ENCODE data around the gene HOGA1. TPM values are rescaled to one million over a fixed set of nuclear protein-coding genes. Genes with fewer than 3 reads are reported as not detected.

The HOGA1 gene
- total and polyA plus RNA-seq, 7 experiments from 2014 or later, result not detected

GRCh38 chr10:97608991-97609561 is 24.9 kb downstream of the HOGA1 start:
- no peaks in the 10 kb centered on the region for H3K27me3 ChIP-seq (ENCODE audit: control insufficient read depth in 2 of 2, insufficient read depth in 2 of 2, low read length in 2 of 2)
- H3K4me1 ChIP-seq (ENCODE audit: control insufficient read depth in 2 of 2, insufficient read depth in 2 of 2, low read length in 2 of 2), result no peaks in the 10 kb centered on the region
- no peak overlapping the region for H3K27ac ChIP-seq (ENCODE audit: low read depth, low read length)
- H3K9me3 ChIP-seq (ENCODE audit: control insufficient read depth in 2 of 3, low read length in 3 of 3), result no peaks in the 10 kb centered on the region
- intact Hi-C loops (cut with micrococcal nuclease), result no loop called here
- Mint-ChIP-seq H3K9me3 (no peaks in the 10 kb centered on the region), H3K27me3 (peaks cover 0 to 8% (median 4%) of the 10 kb centered on the region in 5 donors), H3K4me1 (peaks cover 0 to 1% (median 0%) of the 10 kb centered on the region in 7 donors), H3K4me3 (no peak overlapping the region), H3K27ac (no peak overlapping the region), H3K36me3 (no peaks in the 10 kb centered on the region)
- POLR2A ChIA-PET, result interaction anchor here (0.7 kb wide), 1 partner anchor 1322 kb away, joined by 3 read pairs; no protein-coding TSS in a partner anchor
- no peaks in the 10 kb centered on the region for H3K36me3 ChIP-seq (ENCODE audit: control insufficient read depth in 2 of 3, insufficient read depth in 3 of 3, low read length in 3 of 3)
- no peak overlapping the region for H3K4me3 ChIP-seq (ENCODE audit: low read length)
- CTCF ChIA-PET, result no interaction called here
- ATAC-seq, result no peak
- no peak for DNase-seq

GRCh38 chr10:97611473-97611872 is 27.3 kb downstream of the HOGA1 start:
- H3K36me3 ChIP-seq (ENCODE audit: control insufficient read depth in 2 of 3, insufficient read depth in 3 of 3, low read length in 3 of 3), result no peaks in the 10 kb centered on the region
- H3K4me3 Mint-ChIP-seq, result no peak overlapping the region

GRCh38 chr10:97612386-97612785 is 28.2 kb downstream of the HOGA1 start:
- Mint-ChIP-seq H3K4me1 (peaks cover 0 to 1% (median 0%) of the 10 kb centered on the region in 7 donors), H3K27me3 (no peaks in the 10 kb centered on the region), H3K36me3 (peaks cover 0 to 7% (median 0%) of the 10 kb centered on the region in 5 donors), H3K9me3 (no peaks in the 10 kb centered on the region), H3K4me3 (no peak overlapping the region), H3K27ac (no peak overlapping the region)
- no peaks in the 10 kb centered on the region for H3K4me1 ChIP-seq (ENCODE audit: control insufficient read depth in 2 of 2, insufficient read depth in 2 of 2, low read length in 2 of 2)
- ChIA-PET CTCF (no interaction called here), POLR2A (no interaction called here)
- H3K9me3 ChIP-seq (ENCODE audit: control insufficient read depth in 2 of 3, low read length in 3 of 3), result no peaks in the 10 kb centered on the region
- intact Hi-C loops (cut with micrococcal nuclease), result loop anchor here in 1 of 2 donors (5.0 kb wide), 1 partner anchor 40 kb away; the partner anchor contains the start of gene ANKRD2
- H3K27ac ChIP-seq (ENCODE audit: low read depth, low read length), result no peak overlapping the region
- no peaks in the 10 kb centered on the region for H3K27me3 ChIP-seq (ENCODE audit: control insufficient read depth in 2 of 2, insufficient read depth in 2 of 2, low read length in 2 of 2)
- ATAC-seq (peak; percentile 47), DNase-seq (no peak)
- no peak overlapping the region for H3K4me3 ChIP-seq (ENCODE audit: low read length)
- no peaks in the 10 kb centered on the region for H3K36me3 ChIP-seq (ENCODE audit: control insufficient read depth in 2 of 3, insufficient read depth in 3 of 3, low read length in 3 of 3)

More at GRCh38 chr10:97611473-97611872, 27.3 kb downstream of the HOGA1 start:
- no peaks in the 10 kb centered on the region for H3K9me3 Mint-ChIP-seq
- Histone ChIP-seq H3K4me1 (ENCODE audit: control insufficient read depth in 2 of 2, insufficient read depth in 2 of 2, low read length in 2 of 2) (no peaks in the 10 kb centered on the region), H3K27me3 (ENCODE audit: control insufficient read depth in 2 of 2, insufficient read depth in 2 of 2, low read length in 2 of 2) (no peaks in the 10 kb centered on the region), H3K27ac (ENCODE audit: low read depth, low read length) (no peak overlapping the region), H3K4me3 (ENCODE audit: low read length) (no peak overlapping the region), H3K9me3 (ENCODE audit: control insufficient read depth in 2 of 3, low read length in 3 of 3) (no peaks in the 10 kb centered on the region)
- H3K4me1 Mint-ChIP-seq, result peaks cover 0 to 1% (median 0%) of the 10 kb centered on the region in 7 donors
- no peak overlapping the region for H3K27ac Mint-ChIP-seq
- ATAC-seq (no peak), DNase-seq (no peak)
- ChIA-PET CTCF (no interaction called here), POLR2A (no interaction called here)
- H3K27me3 Mint-ChIP-seq, result peaks cover 0 to 3% (median 2%) of the 10 kb centered on the region in 5 donors
- intact Hi-C loops (cut with micrococcal nuclease), result loop anchor here in 1 of 2 donors (5.0 kb wide), 1 partner anchor 39 kb away; the partner anchor contains the start of gene ANKRD2
- H3K36me3 Mint-ChIP-seq, result peaks cover 0 to 4% (median 0%) of the 10 kb centered on the region in 5 donors

DNA sequence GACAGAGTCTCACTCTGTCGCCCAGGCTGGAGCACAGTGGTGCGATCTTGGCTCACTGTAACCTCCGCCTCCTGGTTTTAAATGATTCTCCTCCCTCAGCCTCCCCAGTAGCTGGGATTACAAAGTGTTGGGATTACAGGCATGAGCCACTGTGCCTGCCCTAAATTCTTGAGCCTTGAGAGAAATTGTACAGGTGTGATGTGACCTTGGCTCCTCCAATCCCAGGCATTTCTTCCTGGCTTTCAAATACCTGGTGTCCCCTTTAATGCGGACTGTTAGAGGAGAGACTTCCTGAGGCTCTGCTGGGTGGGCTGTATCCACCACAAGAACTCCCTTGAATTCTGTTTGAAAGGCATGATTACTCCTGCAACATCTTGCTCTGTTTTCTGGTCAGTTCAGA is 34.1 kb downstream of the HOGA1 start:
- CTCF ChIA-PET, result no interaction called here
- H3K4me3 Mint-ChIP-seq, result no peak overlapping the region
- intact Hi-C loops (cut with micrococcal nuclease), result no loop called here

GRCh38 chr10:97618733-97619132 is 34.5 kb downstream of the HOGA1 start:
- Mint-ChIP-seq H3K4me1 (no peaks in the 10 kb centered on the region), H3K4me3 (no peak overlapping the region), H3K27me3 (no peaks in the 10 kb centered on the region), H3K9me3 (no peaks in the 10 kb centered on the region), H3K27ac (no peak overlapping the region), H3K36me3 (peaks cover 0 to 7% (median 0%) of the 10 kb centered on the region in 5 donors)
- DNase-seq (no peak), ATAC-seq (no peak)
- no peak overlapping the region for H3K27ac ChIP-seq (ENCODE audit: low read depth, low read length)
- ChIA-PET CTCF (no interaction called here), POLR2A (no interaction called here)
- no peaks in the 10 kb centered on the region for H3K36me3 ChIP-seq (ENCODE audit: control insufficient read depth in 2 of 3, insufficient read depth in 3 of 3, low read length in 3 of 3)
- no peaks in the 10 kb centered on the region for H3K4me1 ChIP-seq (ENCODE audit: control insufficient read depth in 2 of 2, insufficient read depth in 2 of 2, low read length in 2 of 2)
- H3K27me3 ChIP-seq (ENCODE audit: control insufficient read depth in 2 of 2, insufficient read depth in 2 of 2, low read length in 2 of 2), result no peaks in the 10 kb centered on the region
- intact Hi-C loops (cut with micrococcal nuclease), result no loop called here
- no peak overlapping the region for H3K4me3 ChIP-seq (ENCODE audit: low read length)
- H3K9me3 ChIP-seq (ENCODE audit: control insufficient read depth in 2 of 3, low read length in 3 of 3), result no peaks in the 10 kb centered on the region

More for the DNA sequence above, 34.1 kb downstream of the HOGA1 start:
- Histone ChIP-seq H3K4me3 (ENCODE audit: low read length) (no peak overlapping the region), H3K4me1 (ENCODE audit: control insufficient read depth in 2 of 2, insufficient read depth in 2 of 2, low read length in 2 of 2) (no peaks in the 10 kb centered on the region), H3K27ac (ENCODE audit: low read depth, low read length) (no peak overlapping the region), H3K36me3 (ENCODE audit: control insufficient read depth in 2 of 3, insufficient read depth in 3 of 3, low read length in 3 of 3) (no peaks in the 10 kb centered on the region), H3K27me3 (ENCODE audit: control insufficient read depth in 2 of 2, insufficient read depth in 2 of 2, low read length in 2 of 2) (no peaks in the 10 kb centered on the region), H3K9me3 (ENCODE audit: control insufficient read depth in 2 of 3, low read length in 3 of 3) (no peaks in the 10 kb centered on the region)
- H3K36me3 Mint-ChIP-seq, result peaks cover 0 to 7% (median 0%) of the 10 kb centered on the region in 5 donors
- POLR2A ChIA-PET, result no interaction called here
- no peaks in the 10 kb centered on the region for H3K4me1 Mint-ChIP-seq
- ATAC-seq (no peak), DNase-seq (no peak)
- H3K9me3 Mint-ChIP-seq, result no peaks in the 10 kb centered on the region
- no peak overlapping the region for H3K27ac Mint-ChIP-seq
- no peaks in the 10 kb centered on the region for H3K27me3 Mint-ChIP-seq

GRCh38 chr10:97623277-97623676 is 39.1 kb downstream of the HOGA1 start:
- H3K27ac ChIP-seq (ENCODE audit: low read depth, low read length), result no peak overlapping the region
- no peak for ATAC-seq
- no peaks in the 10 kb centered on the region for H3K9me3 Mint-ChIP-seq
- ChIA-PET CTCF (no interaction called here), POLR2A (interaction anchor here (1.3 kb wide), 1 partner anchor 148 kb away, joined by 3 read pairs; no protein-coding TSS in a partner anchor)
- no peak overlapping the region for H3K27ac Mint-ChIP-seq
- no peaks in the 10 kb centered on the region for H3K36me3 Mint-ChIP-seq
- H3K4me1 Mint-ChIP-seq, result no peaks in the 10 kb centered on the region
- no peak overlapping the region for H3K4me3 ChIP-seq (ENCODE audit: low read length)
- no peaks in the 10 kb centered on the region for H3K36me3 ChIP-seq (ENCODE audit: control insufficient read depth in 2 of 3, insufficient read depth in 3 of 3, low read length in 3 of 3)
- H3K9me3 ChIP-seq (ENCODE audit: control insufficient read depth in 2 of 3, low read length in 3 of 3), result no peaks in the 10 kb centered on the region
- DNase-seq, result no peak
- H3K27me3 Mint-ChIP-seq, result no peaks in the 10 kb centered on the region
- H3K27me3 ChIP-seq (ENCODE audit: control insufficient read depth in 2 of 2, insufficient read depth in 2 of 2, low read length in 2 of 2), result no peaks in the 10 kb centered on the region
- H3K4me3 Mint-ChIP-seq, result no peak overlapping the region
- intact Hi-C loops (cut with micrococcal nuclease), result no loop called here
- H3K4me1 ChIP-seq (ENCODE audit: control insufficient read depth in 2 of 2, insufficient read depth in 2 of 2, low read length in 2 of 2), result no peaks in the 10 kb centered on the region

DNA sequence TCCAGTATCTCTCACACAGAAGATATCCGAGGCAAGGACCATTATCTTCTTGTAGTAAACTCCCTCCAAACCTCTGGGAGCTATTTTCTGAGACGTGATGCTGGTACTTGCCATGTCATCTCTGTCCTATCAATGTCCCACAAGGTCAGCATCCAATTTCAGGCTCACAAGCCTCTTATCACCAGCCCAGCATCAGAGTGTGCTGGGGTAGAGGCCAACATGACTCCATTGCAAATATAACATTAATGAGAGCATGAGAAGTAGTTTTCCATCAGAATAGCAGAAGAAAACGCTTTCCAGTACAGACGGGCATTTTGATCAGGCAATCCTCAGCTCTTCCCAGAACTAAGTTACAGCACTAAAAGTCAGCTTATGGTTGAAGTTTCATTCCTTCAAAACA is 43.5 kb downstream of the HOGA1 start:
- Mint-ChIP-seq H3K4me3 (no peak overlapping the region), H3K27me3 (no peaks in the 10 kb centered on the region), H3K4me1 (peaks cover 0 to 5% (median 4%) of the 10 kb centered on the region in 7 donors), H3K9me3 (no peaks in the 10 kb centered on the region), H3K36me3 (no peaks in the 10 kb centered on the region), H3K27ac (no peak overlapping the region)
- DNase-seq (no peak), ATAC-seq (no peak)
- ChIA-PET CTCF (no interaction called here), POLR2A (no interaction called here)
- Histone ChIP-seq H3K9me3 (ENCODE audit: control insufficient read depth in 2 of 3, low read length in 3 of 3) (no peaks in the 10 kb centered on the region), H3K36me3 (ENCODE audit: control insufficient read depth in 2 of 3, insufficient read depth in 3 of 3, low read length in 3 of 3) (no peaks in the 10 kb centered on the region), H3K4me1 (ENCODE audit: control insufficient read depth in 2 of 2, insufficient read depth in 2 of 2, low read length in 2 of 2) (peaks cover 0 to 3% of the 10 kb centered on the region in 2 donors), H3K4me3 (ENCODE audit: low read length) (no peak overlapping the region), H3K27me3 (ENCODE audit: control insufficient read depth in 2 of 2, insufficient read depth in 2 of 2, low read length in 2 of 2) (no peaks in the 10 kb centered on the region), H3K27ac (ENCODE audit: low read depth, low read length) (no peak overlapping the region)
- intact Hi-C loops (cut with micrococcal nuclease), result no loop called here

All from naive thymus-derived CD4-positive, alpha-beta T cell (primary cell).